Measurements from ENCODE around the gene COX18. TPM values are rescaled to one million over a fixed set of nuclear protein-coding genes. Genes with fewer than 3 reads are reported as not detected.

The COX18 gene
- total RNA-seq, 1 donor from 2014 or later, result 11.8 TPM

DNA sequence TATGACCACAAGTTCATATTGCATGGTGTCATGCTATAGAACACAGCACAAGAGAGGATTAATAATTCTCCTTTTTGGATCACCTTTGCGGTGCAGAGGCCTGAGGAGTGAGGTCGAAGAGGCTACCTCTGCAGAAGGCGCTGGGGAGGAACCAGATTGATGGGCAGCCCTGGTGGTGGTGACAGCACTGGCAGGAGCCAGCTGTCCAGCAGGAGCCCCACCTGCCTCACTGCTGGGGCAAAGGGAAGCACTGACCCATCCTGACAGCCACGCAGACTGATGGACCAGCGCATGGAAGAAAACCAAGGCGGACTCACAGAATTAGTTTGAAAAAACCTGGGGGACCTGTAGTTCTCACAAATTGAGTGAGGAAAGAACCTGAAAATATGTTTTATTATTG, 50.9 kb downstream of the COX18 start:
- ATAC-seq (no peak), DNase-seq (no peak)

DNA sequence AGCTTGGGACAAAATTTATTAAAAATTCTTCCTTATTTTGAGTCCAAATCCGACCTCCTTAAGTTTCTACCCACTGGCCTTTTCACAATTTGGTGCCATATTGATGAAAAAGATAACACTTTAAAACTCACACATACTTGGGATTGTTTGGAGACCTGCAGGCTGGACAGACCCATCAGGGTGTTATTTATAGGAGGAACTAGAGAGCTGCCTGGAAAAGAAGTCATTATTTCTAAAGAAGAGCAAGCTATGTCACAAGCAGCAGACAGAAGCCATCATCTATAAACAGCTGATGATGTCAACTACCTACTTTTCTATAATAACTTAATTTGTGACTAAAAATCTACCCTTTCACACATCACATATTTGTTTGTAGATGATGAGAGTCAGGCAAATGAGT, 56.2 kb downstream of the COX18 start:
- H3K27ac ChIP-seq, result no peak overlapping the region
- DNase-seq (no peak), ATAC-seq (no peak)
- no peak overlapping the region for H3K4me3 ChIP-seq
- intact Hi-C loops (cut with DNase I), result no loop called here
- TF ChIP-seq, protein P1, sequence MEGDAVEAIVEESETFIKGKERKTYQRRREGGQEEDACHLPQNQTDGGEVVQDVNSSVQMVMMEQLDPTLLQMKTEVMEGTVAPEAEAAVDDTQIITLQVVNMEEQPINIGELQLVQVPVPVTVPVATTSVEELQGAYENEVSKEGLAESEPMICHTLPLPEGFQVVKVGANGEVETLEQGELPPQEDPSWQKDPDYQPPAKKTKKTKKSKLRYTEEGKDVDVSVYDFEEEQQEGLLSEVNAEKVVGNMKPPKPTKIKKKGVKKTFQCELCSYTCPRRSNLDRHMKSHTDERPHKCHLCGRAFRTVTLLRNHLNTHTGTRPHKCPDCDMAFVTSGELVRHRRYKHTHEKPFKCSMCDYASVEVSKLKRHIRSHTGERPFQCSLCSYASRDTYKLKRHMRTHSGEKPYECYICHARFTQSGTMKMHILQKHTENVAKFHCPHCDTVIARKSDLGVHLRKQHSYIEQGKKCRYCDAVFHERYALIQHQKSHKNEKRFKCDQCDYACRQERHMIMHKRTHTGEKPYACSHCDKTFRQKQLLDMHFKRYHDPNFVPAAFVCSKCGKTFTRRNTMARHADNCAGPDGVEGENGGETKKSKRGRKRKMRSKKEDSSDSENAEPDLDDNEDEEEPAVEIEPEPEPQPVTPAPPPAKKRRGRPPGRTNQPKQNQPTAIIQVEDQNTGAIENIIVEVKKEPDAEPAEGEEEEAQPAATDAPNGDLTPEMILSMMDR (IDR thresholded peaks at IDR 0.05), result no peak
- H3K36me3 ChIP-seq, result no peaks in the 10 kb centered on the region
- no peaks in the 10 kb centered on the region for H3K27me3 ChIP-seq (ENCODE audit: low read depth)
- no peaks in the 10 kb centered on the region for H3K9me3 ChIP-seq
- H3K4me1 ChIP-seq, result no peaks in the 10 kb centered on the region

More for the DNA sequence above, 50.9 kb downstream of the COX18 start:
- Histone ChIP-seq H3K4me1 (no peaks in the 10 kb centered on the region), H3K4me3 (no peak overlapping the region), H3K36me3 (no peaks in the 10 kb centered on the region), H3K27ac (no peak overlapping the region), H3K9me3 (no peaks in the 10 kb centered on the region), H3K27me3 (ENCODE audit: low read depth) (no peaks in the 10 kb centered on the region)
- TF ChIP-seq, protein P1 (IDR thresholded peaks at IDR 0.05), result no peak
- intact Hi-C loops (cut with DNase I), result loop anchor here (5.0 kb wide), 1 partner anchor 511 kb away; no protein-coding TSS in a partner anchor

DNA sequence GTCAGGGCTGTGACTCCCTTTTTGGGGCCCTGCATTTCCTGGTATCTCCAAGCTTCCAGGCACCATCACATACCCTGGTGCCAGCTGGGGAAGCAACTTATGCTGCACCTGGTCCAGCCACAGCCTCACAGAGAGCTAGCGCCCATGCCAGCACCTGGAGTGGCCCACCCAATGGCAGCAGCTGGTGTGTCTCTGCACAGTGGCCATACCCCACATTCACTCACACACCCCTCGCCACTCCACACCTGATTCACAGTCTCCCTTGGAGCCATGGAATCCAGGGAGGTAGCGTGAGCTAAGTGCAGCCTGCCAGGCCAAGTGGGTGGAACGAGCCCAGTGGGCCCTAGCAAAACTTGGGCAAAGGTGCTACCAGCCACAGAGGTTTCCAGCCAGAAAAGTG, 56.8 kb downstream of the COX18 start:
- intact Hi-C loops (cut with DNase I), result no loop called here
- no peak for ATAC-seq

DNA sequence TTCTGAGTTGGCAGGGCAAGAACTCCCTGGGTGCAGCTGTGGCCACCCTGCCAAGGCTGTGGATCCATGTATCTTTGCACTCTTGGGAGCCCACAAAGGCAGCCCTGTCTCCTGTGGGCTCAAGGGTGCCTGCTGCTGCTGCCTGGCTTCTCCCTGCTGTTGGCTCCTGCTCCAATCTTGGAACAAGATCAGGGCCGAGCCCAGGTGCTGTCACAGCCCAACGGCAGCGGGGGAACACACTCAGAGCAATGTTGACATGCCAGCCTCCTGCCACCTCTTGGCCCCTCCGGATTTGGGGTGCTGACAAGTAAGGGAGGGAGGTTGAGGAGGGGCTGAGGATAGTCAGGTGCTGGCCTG, 57.9 kb downstream of the COX18 start:
- no peaks in the 10 kb centered on the region for H3K4me1 ChIP-seq
- intact Hi-C loops (cut with DNase I), result no loop called here
- H3K27me3 ChIP-seq (ENCODE audit: low read depth), result no peaks in the 10 kb centered on the region
- no peaks in the 10 kb centered on the region for H3K36me3 ChIP-seq
- H3K9me3 ChIP-seq, result no peaks in the 10 kb centered on the region
- ATAC-seq (peak in 1 of 2 donors; percentile 21), DNase-seq (no peak)
- H3K27ac ChIP-seq, result no peak overlapping the region
- TF ChIP-seq, protein P1 (IDR thresholded peaks at IDR 0.05), result no peak
- H3K4me3 ChIP-seq, result no peak overlapping the region

More for the DNA sequence above, 56.8 kb downstream of the COX18 start:
- DNase-seq, result no peak
- H3K9me3 ChIP-seq, result no peaks in the 10 kb centered on the region
- H3K27me3 ChIP-seq (ENCODE audit: low read depth), result no peaks in the 10 kb centered on the region
- H3K4me3 ChIP-seq, result no peak overlapping the region
- TF ChIP-seq, protein P1 (IDR thresholded peaks at IDR 0.05), result no peak
- no peaks in the 10 kb centered on the region for H3K36me3 ChIP-seq
- no peak overlapping the region for H3K27ac ChIP-seq
- H3K4me1 ChIP-seq, result no peaks in the 10 kb centered on the region

DNA sequence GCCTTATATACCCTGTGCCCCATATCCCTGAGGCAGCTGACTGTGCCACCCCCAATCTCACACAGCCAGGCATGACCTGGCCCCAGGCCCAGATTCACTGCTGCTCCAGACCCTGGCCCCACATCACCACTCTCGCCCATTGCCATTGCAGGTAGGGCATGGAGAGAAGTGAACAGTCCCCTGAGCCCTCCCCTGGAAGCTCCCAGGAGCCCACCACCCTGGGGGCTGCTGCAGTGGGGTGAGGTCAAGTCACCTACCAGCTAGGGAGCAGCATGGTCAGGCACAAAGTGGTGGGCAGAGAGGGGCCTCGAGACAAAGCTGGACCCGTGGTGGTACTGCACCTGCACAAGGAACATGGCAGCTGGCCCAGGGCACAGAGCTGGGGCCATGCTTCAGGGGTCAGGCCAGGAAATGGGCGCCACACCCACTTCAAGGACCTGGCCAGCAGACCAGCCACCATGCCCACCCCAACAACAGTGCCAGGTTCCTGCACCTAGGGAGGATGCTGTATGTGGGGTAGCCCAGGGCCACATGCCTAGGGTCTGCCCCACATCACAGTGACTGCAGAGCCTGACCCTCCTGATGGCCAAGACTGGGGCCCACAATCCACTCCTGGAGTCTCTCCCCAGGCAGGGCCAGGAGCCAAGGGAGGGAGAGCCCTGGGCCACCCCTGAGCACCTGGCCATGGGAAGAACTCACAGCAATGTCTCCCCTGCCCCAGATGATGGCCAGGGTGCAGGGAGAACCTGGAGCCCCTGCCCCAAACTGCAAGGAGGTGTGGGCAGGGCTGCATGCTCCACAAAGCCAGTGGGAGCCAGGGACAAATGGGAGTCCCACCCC, 58.5 kb downstream of the COX18 start:
- TF ChIP-seq, protein P1 (IDR thresholded peaks at IDR 0.05), result no peak
- Histone ChIP-seq H3K9me3 (no peaks in the 10 kb centered on the region), H3K4me3 (no peak overlapping the region), H3K27me3 (ENCODE audit: low read depth) (no peaks in the 10 kb centered on the region), H3K27ac (no peak overlapping the region), H3K4me1 (no peaks in the 10 kb centered on the region), H3K36me3 (no peaks in the 10 kb centered on the region)
- DNase-seq (no peak), ATAC-seq (peak in 1 of 2 donors; percentile 41)
- intact Hi-C loops (cut with DNase I), result no loop called here
